Activated CD8-positive, alpha-beta memory T cell treated with anti-CD3 and anti-CD28 coated beads for 1 hour (primary cell): Measurements from ENCODE around the gene NOD2.
A peak's percentile ranks its signal among the peaks of the same experiment; 100 is the strongest.

Experiments used
- DNase-seq, 2 donors: peaks; one replicate each; pipeline ENCODE4 v3.0.0-alpha.2; 2020; ENCODE audit warnings: low read depth in 1 of 2; ENCODE audit errors: extremely low read depth in 1 of 2

Gene NOD2

GRCh38 chr16:50669741-50670140 lies 23.7 kb upstream of the NOD2 start:
- no peak for DNase-seq

GRCh38 chr16:50670476-50670875 lies 22.9 kb upstream of the NOD2 start:
- no peak for DNase-seq

DNA sequence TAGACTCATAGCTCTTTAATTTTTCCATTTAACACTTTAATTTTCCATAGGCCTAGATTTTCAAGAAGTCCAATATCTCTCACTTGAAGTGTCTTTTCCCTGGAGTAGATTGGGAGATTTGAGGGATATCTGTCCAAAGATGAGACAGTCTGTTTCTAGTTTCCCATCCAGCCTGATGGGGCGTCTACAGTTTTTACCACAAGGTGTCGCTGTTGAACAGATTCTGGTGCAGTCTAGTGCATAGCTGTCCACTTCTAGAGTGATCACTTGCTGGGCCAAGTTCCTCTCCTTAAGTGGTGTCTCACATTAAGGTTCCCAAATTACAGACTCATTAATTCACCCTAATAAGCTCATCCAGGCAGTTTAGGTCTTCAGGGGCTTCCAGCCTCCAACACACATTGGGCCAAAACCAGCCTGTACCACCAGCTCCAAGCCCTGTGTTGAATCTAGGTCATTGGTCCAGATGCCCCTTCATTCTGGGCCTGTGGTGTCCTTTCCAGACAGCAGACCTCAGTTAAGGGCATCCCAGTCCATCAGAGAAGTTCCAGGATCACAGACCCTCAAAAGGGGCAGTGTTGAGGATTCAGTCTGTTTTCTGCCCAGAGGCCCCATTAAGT lies 21.7 kb upstream of the NOD2 start:
- peak in 1 of 2 donors; percentile 19 for DNase-seq

DNA sequence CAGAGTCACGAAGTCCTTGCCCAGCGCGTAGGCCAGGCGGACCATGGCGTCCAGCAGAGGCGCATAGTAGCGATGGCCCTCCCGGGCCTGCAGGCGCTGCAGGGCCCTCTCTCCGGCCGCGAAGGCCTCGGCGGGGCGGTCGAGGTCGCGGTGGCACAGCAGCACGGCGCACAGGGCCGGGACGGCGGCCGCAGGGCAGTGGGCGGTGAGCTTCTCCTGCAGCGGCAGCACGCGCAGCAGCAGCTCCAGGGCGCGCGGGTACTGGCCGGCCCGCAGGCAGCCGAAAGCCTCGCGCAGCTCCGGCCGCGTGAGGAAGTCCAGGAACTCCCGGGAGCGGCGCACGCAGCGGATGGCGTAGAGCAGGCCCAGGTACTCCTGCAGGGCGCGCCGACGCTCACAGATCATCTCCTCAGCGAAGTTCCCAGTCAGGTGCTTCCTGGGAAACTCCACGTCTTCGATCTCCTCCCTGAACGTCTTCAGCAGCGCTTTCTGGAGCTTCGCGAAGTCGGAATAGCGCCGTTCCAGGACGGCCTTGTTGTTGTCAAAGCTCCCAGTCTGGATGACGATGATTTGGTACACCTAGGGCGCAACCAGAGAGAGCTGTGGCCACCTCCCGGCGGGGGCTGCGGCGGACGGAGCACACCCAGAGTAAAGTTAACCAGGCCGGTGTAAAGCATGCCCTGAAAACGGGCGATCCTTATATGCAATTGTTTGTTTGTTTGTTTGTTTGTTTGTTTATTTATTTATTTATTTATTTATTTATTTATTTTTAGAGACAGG lies 19.7 kb upstream of the NOD2 start:
- DNase-seq, result no peak

- DNase-seq, result no peak
These were observed 18.6 kb upstream of the NOD2 start for GRCh38 chr16:50674831-50675230.

- no peak for DNase-seq
These were observed 17.5 kb upstream of the NOD2 start for GRCh38 chr16:50675686-50676610.

- DNase-seq, result no peak
These were observed 16.7 kb upstream of the NOD2 start for GRCh38 chr16:50676684-50677225.

DNA sequence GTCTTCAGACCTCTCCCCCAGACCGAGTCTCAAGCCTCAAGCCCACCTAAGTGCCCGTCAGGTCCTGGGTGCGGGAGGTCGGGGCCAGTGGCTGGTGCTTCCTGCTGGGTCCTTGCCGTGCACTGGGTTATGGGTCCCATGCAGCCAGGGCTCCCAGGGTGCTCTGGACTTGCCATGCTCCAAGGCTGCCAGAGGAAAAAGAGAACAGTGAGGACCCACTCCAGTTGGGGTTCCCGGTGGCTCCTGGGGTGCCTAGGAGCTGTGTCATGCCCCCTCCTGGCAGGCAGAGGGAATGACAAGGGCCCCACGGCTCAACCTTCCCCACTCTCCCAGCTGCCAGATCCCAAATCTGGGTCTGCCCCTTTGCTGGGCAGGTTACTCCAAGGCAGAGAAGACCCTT lies 16.1 kb upstream of the NOD2 start:
- DNase-seq, result no peak

- DNase-seq, result no peak
These were observed 14.9 kb upstream of the NOD2 start for GRCh38 chr16:50678531-50678930.

- DNase-seq, result no peak
These were observed 14.1 kb upstream of the NOD2 start for GRCh38 chr16:50679266-50679665.

GRCh38 chr16:50679676-50680555 lies 13.5 kb upstream of the NOD2 start:
- no peak for DNase-seq

DNA sequence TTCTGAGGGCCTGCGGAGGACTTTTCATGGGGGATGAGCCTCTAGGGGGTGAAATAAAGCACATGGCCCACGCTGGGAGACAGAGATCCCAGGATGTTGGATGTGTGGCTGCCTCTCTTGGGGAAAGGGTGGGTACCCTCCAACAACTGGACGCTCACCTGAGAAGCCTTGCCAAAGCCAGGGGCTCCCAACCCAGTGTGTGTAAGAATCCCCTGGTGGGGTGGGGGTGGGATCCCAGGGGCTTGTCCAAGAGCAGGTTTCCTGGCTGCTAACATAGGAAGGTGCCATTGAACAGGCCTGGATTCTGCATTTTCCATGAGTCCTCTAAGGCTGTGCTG lies 12.9 kb upstream of the NOD2 start:
- no peak for DNase-seq

- DNase-seq, result peak in 1 of 2 donors; percentile 45
These were observed 12.2 kb upstream of the NOD2 start, which contains the start of gene SNX20 for GRCh38 chr16:50681021-50681885. Gene SNX20 (minus strand): TSS chr16:50681312. CDS start chr16:50677526, 3,786 bp downstream.

- peak in 1 of 2 donors; percentile 41 for DNase-seq
These were observed 9.6 kb upstream of the NOD2 start for GRCh38 chr16:50683689-50684374.

GRCh38 chr16:50684823-50685461 lies 8.5 kb upstream of the NOD2 start:
- DNase-seq, result no peak

DNA sequence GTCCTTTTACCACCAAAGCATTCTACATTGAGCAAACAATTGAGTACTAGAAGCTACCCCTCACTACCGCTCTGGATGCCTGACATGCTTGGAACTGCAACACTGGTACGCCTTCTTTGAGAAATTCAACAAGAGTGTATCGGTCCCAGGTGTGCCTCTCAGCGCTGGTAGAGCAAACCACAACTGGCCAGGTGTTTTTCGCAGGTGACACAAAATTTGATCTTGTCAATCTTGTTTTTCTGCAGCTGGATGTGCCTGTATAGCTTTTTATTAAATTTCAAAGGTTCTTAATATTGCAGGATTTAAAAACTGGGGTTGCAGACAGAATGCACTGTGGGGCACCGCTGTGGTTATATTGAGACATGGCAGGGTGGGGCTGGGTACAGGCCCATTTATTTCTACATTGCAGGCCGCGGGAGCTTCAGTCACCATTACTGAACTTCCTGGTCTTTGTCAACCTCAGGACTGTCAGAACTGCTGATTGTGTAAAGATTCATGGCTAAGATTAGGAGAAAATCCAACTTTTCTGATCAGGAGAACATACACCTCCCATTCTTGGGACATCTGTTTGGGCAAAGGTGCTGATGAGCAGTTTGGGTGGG lies 7.8 kb upstream of the NOD2 start:
- no peak for DNase-seq

DNA sequence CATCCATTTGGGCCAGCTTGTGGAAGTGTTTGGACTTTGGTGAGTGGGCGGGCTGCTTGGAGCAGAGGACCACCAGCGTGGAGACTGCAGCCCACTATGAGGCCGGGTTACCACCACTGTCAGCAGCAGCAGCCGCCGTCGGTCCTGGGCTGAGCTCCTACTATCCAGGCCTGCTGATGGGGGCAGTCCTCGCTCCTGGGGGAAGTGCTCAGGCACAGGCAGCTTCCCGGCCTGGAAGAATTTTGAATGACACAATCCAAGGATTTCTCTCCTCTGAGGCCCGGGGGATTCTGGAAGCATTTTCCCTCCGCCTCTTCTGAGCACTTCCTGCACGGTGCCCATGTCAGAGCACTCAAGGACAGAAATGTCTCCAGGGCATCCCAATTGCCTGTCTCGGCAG lies 5.3 kb upstream of the NOD2 start:
- no peak for DNase-seq

- DNase-seq, result no peak
These were observed 4.5 kb upstream of the NOD2 start for GRCh38 chr16:50688867-50689266.
